ENCODE data around the gene ABCG8. TPM values are rescaled to one million over a fixed set of nuclear protein-coding genes. Genes with fewer than 3 reads are reported as not detected.

The ABCG8 gene
- total and polyA plus RNA-seq, 10 of the 15 experiments (the other 5 are each of a cell fraction or from before 2014, with no cell fraction given): not detected

DNA sequence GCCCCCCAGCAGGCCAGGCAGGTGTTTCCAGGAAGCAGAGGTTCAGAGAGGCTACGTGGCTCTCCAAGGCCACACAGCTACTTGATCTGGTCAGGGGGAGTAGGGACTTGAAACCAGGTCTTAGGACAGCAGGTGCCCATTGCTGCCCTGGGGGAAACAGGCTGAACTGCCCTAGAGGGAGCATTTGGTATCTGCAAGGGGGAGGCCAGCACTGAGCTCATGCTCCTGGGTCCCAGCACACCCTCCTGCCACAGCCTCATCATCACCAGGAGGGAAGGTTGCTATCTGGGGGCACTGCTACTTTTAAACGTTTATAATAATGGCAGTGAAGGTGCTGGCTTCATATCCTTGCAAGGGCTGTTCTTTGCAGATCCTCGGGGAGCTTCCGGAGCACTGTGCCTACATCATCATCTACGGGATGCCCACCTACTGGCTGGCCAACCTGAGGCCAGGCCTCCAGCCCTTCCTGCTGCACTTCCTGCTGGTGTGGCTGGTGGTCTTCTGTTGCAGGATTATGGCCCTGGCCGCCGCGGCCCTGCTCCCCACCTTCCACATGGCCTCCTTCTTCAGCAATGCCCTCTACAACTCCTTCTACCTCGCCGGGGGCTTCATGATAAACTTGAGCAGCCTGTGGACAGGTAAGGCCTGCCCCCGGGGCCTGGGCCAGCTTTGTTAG lies 36.1 kb downstream of the ABCG8 start:
- no peak overlapping the region for H3K4me3 ChIP-seq
- H2AFZ ChIP-seq (ENCODE audit: control insufficient read depth, low read depth, low read length): no peak overlapping the region
- TF ChIP-seq RFX5 (IDR thresholded peaks at IDR 0.05; ENCODE audit: low read depth, low read length) (no peak), ZNF274 (IDR thresholded peaks at IDR 0.05; ENCODE audit: insufficient read depth, insufficient read length) (no peak), NBN (IDR thresholded peaks at IDR 0.05) (no peak), SRF (IDR thresholded peaks at IDR 0.05; ENCODE audit: low read depth in 2 of 2, low read length in 2 of 2) (no peak)
- no peak for FAIRE-seq
- no peak overlapping the region for H3K4me2 ChIP-seq (ENCODE audit: control insufficient read depth, insufficient read depth)
- no peak overlapping the region for H3K27ac ChIP-seq (ENCODE audit: control insufficient read depth, insufficient read depth)
- no peaks in the 10 kb centered on the region for H3K4me1 ChIP-seq (ENCODE audit: control insufficient read depth, insufficient read depth, low read length)
- ChIA-PET CTCF (interaction anchor here (0.8 to 1.6 kb wide), 2 partner anchors 31 to 264 kb away, joined by 3 read pairs; no protein-coding TSS in a partner anchor), SMC1A (ENCODE audit: uncharacterized antibody, unreplicated experiment) (no interaction called here), RAD21 (ENCODE audit: unreplicated experiment) (no interaction called here), POLR2A (no interaction called here)
- WGBS (ENCODE audit: insufficient coverage, insufficient replicate concordance, low lambda C conversion rate, missing lambda C conversion rate): 51% methylated on average over 11 of the region's 11 CpGs
- no peaks in the 10 kb centered on the region for H3K9me3 ChIP-seq (replicated peaks; ENCODE audit: control insufficient read depth, insufficient read depth, low read length)
- no peaks in the 10 kb centered on the region; a peak in 1 of 4 replicates for H3K27me3 ChIP-seq (replicated peaks in 1 of 2; ENCODE audit: control insufficient read depth in 2 of 2, insufficient read depth in 2 of 2, low read length in 1 of 2)
- no peak for DNase-seq (ENCODE audit: low read depth, low spot score)
- H4K20me1 ChIP-seq (ENCODE audit: control insufficient read depth, insufficient read depth): no peaks in the 10 kb centered on the region
- peak; percentile 11; the same call in 1 of the 3 replicates for ATAC-seq
- H3K36me3 ChIP-seq (ENCODE audit: control insufficient read depth in 2 of 2, insufficient read depth in 2 of 2, low read length in 1 of 2): no peaks in the 10 kb centered on the region
- intact Hi-C loops (cut with micrococcal nuclease; ENCODE audit: unreplicated experiment): no loop called here
- in situ Hi-C loops (cut with MboI): no loop called here
- H3K79me2 ChIP-seq (ENCODE audit: control insufficient read depth, insufficient read depth, low read length): no peaks in the 10 kb centered on the region
- BruUV-seq (replicated peaks): no TSS peak
- H3K9ac ChIP-seq (ENCODE audit: control insufficient read depth, insufficient read depth, low read length): no peak overlapping the region

DNA sequence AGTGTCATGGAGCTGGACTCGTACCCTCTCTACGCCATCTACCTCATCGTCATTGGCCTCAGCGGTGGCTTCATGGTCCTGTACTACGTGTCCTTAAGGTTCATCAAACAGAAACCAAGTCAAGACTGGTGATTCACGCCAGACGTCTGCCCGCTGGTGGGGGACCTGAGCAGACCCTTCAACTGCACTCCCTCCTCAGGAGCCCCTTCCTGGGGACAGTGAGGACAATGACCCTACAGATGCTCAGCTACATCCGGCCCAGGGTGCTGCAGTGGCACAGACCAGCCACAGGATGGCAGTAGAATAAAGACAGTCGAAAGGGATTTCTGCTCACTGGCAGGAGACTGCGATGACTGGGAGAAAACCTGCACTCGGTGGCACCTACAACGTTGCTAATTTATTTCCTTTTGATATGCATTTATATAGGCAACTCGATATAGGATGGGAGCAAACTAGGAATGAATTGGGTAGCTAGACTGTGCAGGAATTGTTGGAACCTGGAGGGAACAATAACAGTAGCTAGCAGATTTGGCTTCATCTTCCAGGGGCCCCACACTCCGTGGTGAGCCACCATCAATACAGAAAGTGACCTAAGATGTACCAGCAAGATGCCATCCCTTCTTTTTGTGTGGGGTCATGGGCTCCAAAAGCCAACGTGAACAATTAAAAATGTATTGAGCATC lies 39.2 kb downstream of the ABCG8 start:
- BruUV-seq (replicated peaks): no TSS peak
- Histone ChIP-seq H3K9ac (ENCODE audit: control insufficient read depth, insufficient read depth, low read length) (no peak overlapping the region), H2AFZ (ENCODE audit: control insufficient read depth, low read depth, low read length) (no peak overlapping the region), H3K79me2 (ENCODE audit: control insufficient read depth, insufficient read depth, low read length) (no peaks in the 10 kb centered on the region), H3K4me2 (ENCODE audit: control insufficient read depth, insufficient read depth) (no peak overlapping the region), H4K20me1 (ENCODE audit: control insufficient read depth, insufficient read depth) (no peaks in the 10 kb centered on the region), H3K27me3 (replicated peaks in 1 of 2; ENCODE audit: control insufficient read depth in 2 of 2, insufficient read depth in 2 of 2, low read length in 1 of 2) (no peaks in the 10 kb centered on the region; a peak in 1 of 4 replicates), H3K27ac (ENCODE audit: control insufficient read depth, insufficient read depth) (no peak overlapping the region), H3K4me3 (no peak overlapping the region), H3K36me3 (ENCODE audit: control insufficient read depth in 2 of 2, insufficient read depth in 2 of 2, low read length in 1 of 2) (no peaks in the 10 kb centered on the region), H3K9me3 (replicated peaks; ENCODE audit: control insufficient read depth, insufficient read depth, low read length) (no peaks in the 10 kb centered on the region), H3K4me1 (ENCODE audit: control insufficient read depth, insufficient read depth, low read length) (no peaks in the 10 kb centered on the region)
- ChIA-PET SMC1A (ENCODE audit: uncharacterized antibody, unreplicated experiment) (interaction anchor here (1.2 kb wide), 1 partner anchor 8 kb away, joined by 4 read pairs; no protein-coding TSS in a partner anchor), POLR2A (no interaction called here), RAD21 (ENCODE audit: unreplicated experiment) (interaction anchor here (0.6 kb wide), 1 partner anchor 104 kb away, joined by 3 read pairs; the partner anchor contains the start of gene DYNC2LI1), CTCF (interaction anchor here (0.5 to 1.3 kb wide), 18 partner anchors 9 to 601 kb away, joined by 3 to 5 read pairs (median 4); no protein-coding TSS in a partner anchor)
- peak; percentile 15 for DNase-seq (ENCODE audit: low read depth, low spot score)
- intact Hi-C loops (cut with micrococcal nuclease; ENCODE audit: unreplicated experiment) (loop anchor here (1.0 kb wide), 1 partner anchor 266 kb away; no protein-coding TSS in a partner anchor), in situ Hi-C loops (cut with MboI) (no loop called here)
- 30% methylated on average over 16 of the region's 16 CpGs for WGBS (ENCODE audit: insufficient coverage, insufficient replicate concordance, low lambda C conversion rate, missing lambda C conversion rate)
- peak; percentile 94 for ATAC-seq
- FAIRE-seq: peak; percentile 96
- TF ChIP-seq TCF7 (IDR thresholded peaks at IDR 0.05; ENCODE audit: borderline replicate concordance): no peak
- no peak for TF ChIP-seq TAF1 (IDR thresholded peaks at IDR 0.05; ENCODE audit: borderline replicate concordance, low read depth, low read length)
- TF ChIP-seq BHLHE40 (IDR thresholded peaks at IDR 0.05; ENCODE audit: borderline replicate concordance in 1 of 2, low read depth in 2 of 2, low read length in 1 of 2): no peak; a peak in 1 of 4 replicates
- TF ChIP-seq ETV6 (conservative IDR thresholded peaks at IDR 0.05 in 1 of 2, IDR thresholded peaks at IDR 0.05 in 1 of 2; ENCODE audit: borderline replicate concordance in 1 of 2, low read depth in 1 of 2): no peak
- no peak for TF ChIP-seq NR2C1 (IDR thresholded peaks at IDR 0.05)
- no peak for TF ChIP-seq KDM1A (IDR thresholded peaks at IDR 0.05; ENCODE audit: borderline replicate concordance)
- peak; percentile 85 for TF ChIP-seq RAD21 (IDR thresholded peaks at IDR 0.05; ENCODE audit: insufficient read depth, low read depth, low read length)
- TF ChIP-seq, protein P1, sequence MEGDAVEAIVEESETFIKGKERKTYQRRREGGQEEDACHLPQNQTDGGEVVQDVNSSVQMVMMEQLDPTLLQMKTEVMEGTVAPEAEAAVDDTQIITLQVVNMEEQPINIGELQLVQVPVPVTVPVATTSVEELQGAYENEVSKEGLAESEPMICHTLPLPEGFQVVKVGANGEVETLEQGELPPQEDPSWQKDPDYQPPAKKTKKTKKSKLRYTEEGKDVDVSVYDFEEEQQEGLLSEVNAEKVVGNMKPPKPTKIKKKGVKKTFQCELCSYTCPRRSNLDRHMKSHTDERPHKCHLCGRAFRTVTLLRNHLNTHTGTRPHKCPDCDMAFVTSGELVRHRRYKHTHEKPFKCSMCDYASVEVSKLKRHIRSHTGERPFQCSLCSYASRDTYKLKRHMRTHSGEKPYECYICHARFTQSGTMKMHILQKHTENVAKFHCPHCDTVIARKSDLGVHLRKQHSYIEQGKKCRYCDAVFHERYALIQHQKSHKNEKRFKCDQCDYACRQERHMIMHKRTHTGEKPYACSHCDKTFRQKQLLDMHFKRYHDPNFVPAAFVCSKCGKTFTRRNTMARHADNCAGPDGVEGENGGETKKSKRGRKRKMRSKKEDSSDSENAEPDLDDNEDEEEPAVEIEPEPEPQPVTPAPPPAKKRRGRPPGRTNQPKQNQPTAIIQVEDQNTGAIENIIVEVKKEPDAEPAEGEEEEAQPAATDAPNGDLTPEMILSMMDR (IDR thresholded peaks at IDR 0.05 in 2 of 3, conservative IDR thresholded peaks at IDR 0.05 in 1 of 3; ENCODE audit: control insufficient read depth in 2 of 3, extremely low read depth in 1 of 3, insufficient read depth in 1 of 3, low read depth in 3 of 3, low read length in 3 of 3): peak; percentile 91 to 98 (median 95); a peak in 5 of 6 replicates
- TF ChIP-seq FOS (IDR thresholded peaks at IDR 0.05; ENCODE audit: borderline replicate concordance, extremely low read depth, insufficient read length): no peak
